GM12865 (cell line): Measurements from ENCODE around the gene NCOA7.

Experiments
- DNase-seq: peaks from one replicate; pipeline ENCODE4 v3.0.0; 2010; ENCODE audit warnings: low read depth
- H3K4me3 ChIP-seq: 2 replicates; pipeline ENCODE4 v1.5.1; 2011; ENCODE audit warnings: mild to moderate bottlenecking, low read depth, low read length, control low read depth
- TF ChIP-seq, protein P1 (sequence below): IDR thresholded peaks from 2 replicates; pipeline ENCODE4 v1.5.1; 2011; ENCODE audit warnings: low read length, control low read depth, low read depth, inconsistent platforms; ENCODE audit not compliant: insufficient read depth; ENCODE audit errors: missing control alignments

The NCOA7 gene

GRCh38 chr6:125855783-125856182, 65.0 kb downstream of the NCOA7 start:
- TF ChIP-seq, protein P1, sequence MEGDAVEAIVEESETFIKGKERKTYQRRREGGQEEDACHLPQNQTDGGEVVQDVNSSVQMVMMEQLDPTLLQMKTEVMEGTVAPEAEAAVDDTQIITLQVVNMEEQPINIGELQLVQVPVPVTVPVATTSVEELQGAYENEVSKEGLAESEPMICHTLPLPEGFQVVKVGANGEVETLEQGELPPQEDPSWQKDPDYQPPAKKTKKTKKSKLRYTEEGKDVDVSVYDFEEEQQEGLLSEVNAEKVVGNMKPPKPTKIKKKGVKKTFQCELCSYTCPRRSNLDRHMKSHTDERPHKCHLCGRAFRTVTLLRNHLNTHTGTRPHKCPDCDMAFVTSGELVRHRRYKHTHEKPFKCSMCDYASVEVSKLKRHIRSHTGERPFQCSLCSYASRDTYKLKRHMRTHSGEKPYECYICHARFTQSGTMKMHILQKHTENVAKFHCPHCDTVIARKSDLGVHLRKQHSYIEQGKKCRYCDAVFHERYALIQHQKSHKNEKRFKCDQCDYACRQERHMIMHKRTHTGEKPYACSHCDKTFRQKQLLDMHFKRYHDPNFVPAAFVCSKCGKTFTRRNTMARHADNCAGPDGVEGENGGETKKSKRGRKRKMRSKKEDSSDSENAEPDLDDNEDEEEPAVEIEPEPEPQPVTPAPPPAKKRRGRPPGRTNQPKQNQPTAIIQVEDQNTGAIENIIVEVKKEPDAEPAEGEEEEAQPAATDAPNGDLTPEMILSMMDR: no peak
- no peak overlapping the region for H3K4me3 ChIP-seq
- DNase-seq: no peak

- H3K4me3 ChIP-seq: no peak overlapping the region
- DNase-seq: no peak
- TF ChIP-seq, protein P1: no peak
Measured at GRCh38 chr6:125857846-125858245, 67.1 kb downstream of the NCOA7 start.

DNA sequence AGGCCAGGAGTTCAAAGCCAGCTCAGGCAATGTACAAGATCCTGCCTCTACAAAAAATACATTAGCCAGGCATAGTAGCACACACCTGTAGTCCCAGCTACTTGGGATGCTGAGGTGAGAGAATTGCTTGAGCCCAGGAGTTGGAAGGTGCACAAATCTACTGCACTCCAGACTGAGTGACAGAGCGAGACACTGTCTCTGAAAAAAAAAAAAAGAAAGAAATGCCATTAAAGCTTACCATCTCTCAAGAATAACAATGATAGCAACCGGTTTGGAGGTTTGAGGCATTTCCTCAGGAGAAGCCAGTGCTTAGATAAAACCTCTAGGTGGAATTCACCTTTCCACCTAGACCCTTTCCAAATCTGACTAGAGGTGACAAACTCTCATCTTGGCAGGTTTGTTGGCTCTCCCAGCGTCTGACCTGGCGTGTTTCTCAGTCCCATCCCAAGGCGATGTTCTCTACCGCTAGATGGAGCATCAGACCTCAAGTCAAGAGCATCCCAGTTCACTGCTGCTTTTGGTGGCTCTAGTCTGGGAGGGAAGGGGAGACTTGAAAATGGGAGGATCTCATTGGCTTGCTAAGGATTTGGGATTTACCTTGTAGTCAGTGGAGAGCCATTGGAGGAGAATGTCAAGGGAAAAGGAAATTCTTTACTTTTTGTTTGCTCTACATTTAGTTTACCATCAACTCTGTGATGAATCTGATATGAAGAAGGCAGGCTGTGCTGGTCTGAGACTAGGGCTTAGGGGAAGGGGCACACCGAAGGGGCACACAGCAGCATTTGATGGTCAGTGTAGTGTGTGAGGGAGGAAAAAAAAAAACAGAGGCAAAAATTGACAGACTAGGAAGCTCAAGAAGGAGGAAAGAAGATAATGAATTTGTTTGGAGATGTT, 67.9 kb downstream of the NCOA7 start:
- no peak overlapping the region for H3K4me3 ChIP-seq
- TF ChIP-seq, protein P1: peak; percentile 81
- peak; percentile 79 for DNase-seq

DNA sequence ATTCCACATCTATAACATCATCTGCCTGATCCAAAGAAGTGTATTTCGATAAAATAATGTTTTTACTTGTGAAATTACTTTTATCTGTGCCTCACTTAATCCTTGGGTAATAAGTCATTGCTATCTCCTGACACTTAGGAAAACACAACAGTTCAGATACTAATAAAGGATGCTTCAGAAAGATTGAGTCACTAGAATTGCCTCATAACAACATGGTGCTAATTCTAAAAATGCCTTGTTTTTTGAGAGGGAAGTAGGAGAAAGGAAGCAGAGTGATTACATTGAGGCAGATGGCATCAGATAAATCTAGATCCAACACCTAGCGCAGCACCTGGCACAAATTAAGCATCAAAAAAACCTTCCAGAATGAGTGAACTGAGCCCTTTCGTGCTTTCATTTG, 69.0 kb downstream of the NCOA7 start:
- no peak overlapping the region for H3K4me3 ChIP-seq
- no peak for DNase-seq
- TF ChIP-seq, protein P1: no peak

DNA sequence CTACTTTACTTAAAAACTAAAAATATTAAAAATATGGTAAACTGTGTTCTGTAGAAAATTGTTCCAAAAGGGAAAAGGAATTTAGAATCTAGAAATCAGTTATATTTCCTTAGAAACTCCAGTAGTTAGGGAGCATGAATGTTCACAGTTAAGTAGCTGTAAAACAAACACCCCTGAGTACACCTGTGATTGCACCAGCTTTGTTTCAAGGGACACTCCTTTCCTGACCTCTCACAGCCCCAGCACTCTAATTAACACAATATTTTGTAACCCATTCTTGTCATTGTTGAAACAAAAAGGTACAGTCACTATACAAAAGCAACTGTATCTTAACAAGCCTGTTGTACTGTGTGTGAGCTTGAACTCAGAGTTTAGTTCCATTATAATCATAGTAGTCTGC, 72.3 kb downstream of the NCOA7 start:
- DNase-seq: no peak
- H3K4me3 ChIP-seq: no peak overlapping the region
- TF ChIP-seq, protein P1: no peak

DNA sequence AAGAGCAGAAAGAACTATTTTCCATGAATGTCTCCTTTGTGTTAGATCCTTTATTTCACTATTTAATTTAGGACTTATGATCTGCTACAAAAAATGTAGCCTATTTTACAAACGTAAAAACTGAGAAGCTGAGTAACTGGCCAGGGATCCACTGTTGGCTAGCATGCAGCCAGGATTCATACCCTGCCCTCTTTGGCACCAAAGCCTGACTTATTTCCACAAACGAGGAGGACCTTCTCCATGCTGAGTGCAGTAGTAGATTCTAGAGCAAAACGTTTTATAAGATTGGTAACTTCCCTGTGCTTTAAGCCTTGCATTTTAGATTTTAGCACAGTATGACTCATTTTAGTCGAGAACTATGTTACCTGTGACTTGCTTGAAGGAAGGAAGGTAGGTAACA, 74.3 kb downstream of the NCOA7 start:
- H3K4me3 ChIP-seq: no peak overlapping the region
- TF ChIP-seq, protein P1: no peak
- no peak for DNase-seq

GRCh38 chr6:125866433-125866832, 75.7 kb downstream of the NCOA7 start:
- TF ChIP-seq, protein P1: no peak
- DNase-seq: no peak
- H3K4me3 ChIP-seq: no peak overlapping the region
